Central memory CD4-positive, alpha-beta T cell (primary cell): ENCODE results near the gene WWOX.
A peak's percentile ranks its signal among the peaks of the same experiment; 100 is the strongest.

Experiments
- DNase-seq: peaks from one replicate; pipeline ENCODE4 v3.0.0; 2022

WWOX gene

GRCh38 chr16:78785218-78785617 is 685.8 kb downstream of the WWOX start:
- DNase-seq, result no peak

DNA sequence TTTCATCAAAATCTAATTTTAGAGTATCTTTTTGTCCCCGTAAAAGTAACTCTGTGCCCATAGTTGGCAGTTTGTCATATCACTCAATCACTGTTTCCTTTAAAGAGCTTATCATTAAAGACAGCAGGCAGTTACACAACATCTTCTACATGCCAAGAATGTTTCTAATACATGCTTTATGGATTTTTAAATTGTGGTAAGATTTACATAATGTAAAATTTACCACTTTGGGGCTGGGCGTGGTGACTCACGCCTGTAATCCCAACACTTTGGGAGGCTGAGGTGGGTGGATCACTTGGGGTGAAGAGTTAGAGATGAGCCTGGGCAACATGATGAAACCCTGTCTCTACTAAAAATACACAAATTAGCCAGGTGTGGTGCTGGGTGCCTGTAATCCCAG is 687.2 kb downstream of the WWOX start:
- DNase-seq, result no peak

DNA sequence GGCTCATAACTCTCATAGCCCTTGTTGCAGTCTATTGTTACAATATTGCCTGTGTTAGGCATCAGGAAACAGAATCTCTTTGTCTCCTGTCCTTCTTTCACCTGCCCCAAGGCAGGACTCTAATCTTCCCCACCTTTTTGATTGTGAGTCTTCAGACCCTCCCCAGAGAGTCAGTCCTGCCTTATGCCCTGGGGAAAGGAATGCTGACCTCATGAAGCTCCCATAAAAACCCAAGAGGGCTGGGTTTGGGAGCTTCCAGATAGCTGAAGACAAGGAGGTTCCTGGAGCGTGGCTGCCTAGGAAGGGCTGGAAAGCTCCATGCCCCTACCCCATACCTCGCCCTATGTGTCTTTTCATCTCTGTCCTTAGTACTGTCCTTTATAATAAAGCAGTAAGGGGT is 688.8 kb downstream of the WWOX start:
- no peak for DNase-seq

GRCh38 chr16:78788696-78789095 is 689.2 kb downstream of the WWOX start:
- DNase-seq, result no peak

- no peak for DNase-seq
Measured at GRCh38 chr16:78789561-78789960, 690.1 kb downstream of the WWOX start.

- no peak for DNase-seq
Measured at GRCh38 chr16:78791011-78791410, 691.6 kb downstream of the WWOX start.

DNA sequence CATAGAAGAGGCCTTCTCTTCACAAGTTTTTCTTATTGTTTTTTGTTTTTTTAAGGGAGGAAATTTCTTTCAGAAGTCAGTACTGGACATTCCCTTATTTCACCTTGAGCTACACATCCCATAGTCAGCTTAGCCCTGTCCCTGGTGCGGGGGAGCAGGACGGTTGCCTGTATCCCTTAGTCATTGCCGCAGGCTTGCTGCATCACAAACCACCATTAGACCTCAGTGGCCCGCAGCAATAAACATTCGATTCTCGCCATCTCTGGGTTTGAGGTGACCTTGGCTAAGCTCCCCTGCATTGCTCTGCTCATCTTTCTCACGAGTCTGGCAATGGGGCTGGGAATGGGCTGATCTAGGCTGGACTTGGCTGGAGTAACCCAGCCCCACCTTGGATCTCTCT is 692.5 kb downstream of the WWOX start:
- no peak for DNase-seq

GRCh38 chr16:78792952-78793351 is 693.5 kb downstream of the WWOX start:
- no peak for DNase-seq

DNA sequence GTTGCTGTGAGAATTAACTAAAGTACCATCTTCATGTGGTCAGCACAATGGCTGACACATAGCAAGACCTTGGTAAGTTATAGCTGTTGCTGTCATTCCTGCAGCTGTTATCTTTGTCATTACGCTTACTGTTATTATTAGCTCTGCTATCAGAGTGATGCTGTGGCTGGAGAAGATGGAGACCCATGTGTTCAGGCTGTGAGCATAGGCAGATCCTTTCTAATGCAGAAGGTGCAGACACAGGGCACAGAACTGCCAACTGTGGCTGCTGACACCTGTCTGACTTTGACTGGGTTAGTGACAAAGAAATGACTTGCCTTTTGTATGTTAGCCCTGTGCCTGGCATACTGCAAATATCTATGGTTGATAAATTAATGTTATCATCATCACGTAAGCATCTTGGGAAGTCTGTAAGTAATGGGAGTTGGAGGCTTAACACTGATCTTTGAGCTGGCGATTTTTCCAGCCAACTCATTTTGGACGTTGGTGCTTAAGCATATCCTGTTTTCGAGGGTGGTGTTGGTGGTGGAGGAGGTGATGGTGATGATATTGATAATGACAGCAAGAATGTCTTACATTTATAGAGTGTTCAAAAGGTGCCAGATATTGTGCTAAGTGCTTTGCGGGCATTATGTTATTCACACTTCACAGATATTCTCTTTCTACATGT is 695.3 kb downstream of the WWOX start:
- no peak for DNase-seq

DNA sequence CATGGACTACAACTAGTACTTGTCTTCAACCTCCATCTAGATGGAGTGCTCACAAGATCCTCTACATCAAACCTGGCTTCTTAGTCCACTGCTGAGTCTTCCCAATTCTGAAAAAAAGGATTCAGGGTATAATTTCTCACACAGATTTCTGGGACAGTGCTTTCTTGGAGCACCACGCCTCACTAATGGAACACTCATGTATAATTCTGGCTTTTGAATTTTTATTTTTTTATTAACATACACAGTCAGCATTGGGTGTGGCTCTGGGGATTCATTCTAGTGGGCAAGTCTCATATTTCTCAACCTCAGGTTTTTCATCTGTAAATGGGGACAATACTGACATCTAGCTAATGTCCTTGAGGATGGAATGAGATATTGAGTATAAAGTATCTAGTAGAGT is 696.0 kb downstream of the WWOX start:
- no peak for DNase-seq

DNA sequence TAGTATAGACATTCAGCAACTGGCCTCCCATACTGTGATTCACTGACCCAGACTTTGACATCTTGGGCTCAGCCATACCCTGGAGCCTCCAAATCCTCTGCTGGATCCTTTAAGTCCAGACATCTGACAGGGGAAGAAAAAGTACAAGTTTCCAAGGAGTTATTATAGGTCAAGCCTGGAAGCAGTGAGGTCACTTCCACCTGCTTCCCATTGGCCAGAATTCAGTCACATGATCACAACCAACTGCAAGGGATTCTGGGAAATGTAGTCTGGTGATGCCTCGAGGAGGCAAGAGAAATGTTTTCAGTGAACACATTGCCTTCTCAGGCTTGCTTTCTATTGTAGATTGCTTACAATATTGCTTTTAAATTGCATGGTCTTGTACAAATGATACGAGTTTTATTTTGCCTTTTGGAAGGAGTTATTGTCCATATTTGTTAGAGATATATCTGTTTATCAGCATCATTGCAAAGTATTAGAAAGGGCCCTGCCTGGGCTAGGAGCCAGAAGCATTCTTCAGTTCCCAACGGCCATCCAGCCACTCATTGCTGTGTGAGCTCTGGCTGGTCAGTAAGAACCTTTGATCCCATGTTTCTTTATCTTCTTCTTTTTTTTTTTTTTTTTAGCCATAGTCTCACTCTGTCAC is 696.9 kb downstream of the WWOX start:
- peak; percentile 21 for DNase-seq

- no peak for DNase-seq
Measured at GRCh38 chr16:78799429-78799828, 700.0 kb downstream of the WWOX start.

DNA sequence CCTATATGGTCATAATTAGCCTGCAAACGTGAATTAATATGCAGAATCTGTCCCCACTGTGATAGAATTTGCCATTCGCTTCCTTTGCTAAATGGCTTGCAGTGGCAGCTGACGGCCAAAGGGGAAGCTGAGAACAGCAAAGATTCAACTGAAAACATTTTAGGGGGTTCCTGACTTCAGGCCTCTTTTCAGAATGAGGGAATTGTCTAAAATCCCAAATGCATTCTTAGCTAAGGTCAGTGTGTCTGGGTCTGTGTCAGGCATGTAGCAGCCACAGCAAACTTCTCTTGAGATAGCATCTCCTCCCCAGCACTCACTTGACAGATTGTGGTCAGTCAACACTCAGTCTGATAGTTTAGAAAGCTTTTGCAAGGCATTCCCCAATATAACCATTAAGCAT is 701.1 kb downstream of the WWOX start:
- DNase-seq, result no peak

GRCh38 chr16:78804058-78804735 is 704.7 kb downstream of the WWOX start:
- DNase-seq, result no peak

- DNase-seq, result no peak
Measured at GRCh38 chr16:78805556-78805955, 706.1 kb downstream of the WWOX start.

DNA sequence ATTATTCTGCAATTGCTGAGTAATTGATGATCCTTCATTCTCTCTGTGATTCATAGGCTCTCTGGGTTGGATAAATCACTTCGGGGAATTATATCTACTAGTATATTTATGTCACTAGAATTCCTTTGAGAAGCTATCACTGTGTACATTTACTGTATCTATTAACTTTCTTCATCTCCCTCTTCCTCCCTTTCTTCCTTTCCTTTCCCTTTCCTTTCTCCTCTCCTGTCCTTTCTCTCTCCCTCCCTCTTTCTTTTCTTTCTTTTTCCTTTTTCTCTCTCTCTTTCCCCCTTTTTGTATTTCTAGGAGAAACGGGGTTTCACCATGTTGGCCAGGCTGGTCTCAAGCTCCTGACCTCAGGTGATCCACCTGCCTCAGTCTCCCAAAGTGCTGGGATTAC is 711.8 kb downstream of the WWOX start:
- no peak for DNase-seq

GRCh38 chr16:78812582-78812981 is 713.1 kb downstream of the WWOX start:
- DNase-seq, result no peak

DNA sequence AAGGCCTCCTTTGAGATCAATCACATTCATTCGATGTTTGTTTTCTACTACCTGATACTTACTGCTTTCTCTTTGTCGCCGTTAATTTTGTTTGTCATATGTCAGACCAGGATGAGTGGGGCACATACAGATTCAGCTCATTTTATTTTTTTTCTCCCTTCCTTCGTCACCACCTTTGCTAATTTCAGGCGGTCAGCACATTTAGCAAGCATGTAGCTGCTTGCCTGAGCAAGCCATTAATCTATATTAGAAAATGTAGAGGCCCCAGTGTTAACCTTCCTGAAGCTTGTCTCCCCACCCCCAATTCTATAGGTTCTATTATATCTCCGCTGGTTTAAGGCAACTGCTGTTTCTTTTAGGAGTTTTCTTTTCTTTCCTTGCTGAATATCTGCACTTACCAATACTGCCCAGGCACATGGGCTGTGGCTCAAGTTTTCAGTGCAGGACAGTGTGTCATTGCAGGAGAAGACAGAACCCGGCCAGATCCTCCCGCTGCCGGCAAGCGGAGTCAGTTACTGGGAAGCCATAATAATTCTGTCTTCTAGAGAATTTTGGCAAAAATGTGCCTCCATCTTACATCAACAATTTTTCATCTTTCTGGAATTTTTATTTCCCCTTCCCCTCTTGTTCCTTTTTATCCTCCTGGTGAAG is 714.3 kb downstream of the WWOX start:
- no peak for DNase-seq

DNA sequence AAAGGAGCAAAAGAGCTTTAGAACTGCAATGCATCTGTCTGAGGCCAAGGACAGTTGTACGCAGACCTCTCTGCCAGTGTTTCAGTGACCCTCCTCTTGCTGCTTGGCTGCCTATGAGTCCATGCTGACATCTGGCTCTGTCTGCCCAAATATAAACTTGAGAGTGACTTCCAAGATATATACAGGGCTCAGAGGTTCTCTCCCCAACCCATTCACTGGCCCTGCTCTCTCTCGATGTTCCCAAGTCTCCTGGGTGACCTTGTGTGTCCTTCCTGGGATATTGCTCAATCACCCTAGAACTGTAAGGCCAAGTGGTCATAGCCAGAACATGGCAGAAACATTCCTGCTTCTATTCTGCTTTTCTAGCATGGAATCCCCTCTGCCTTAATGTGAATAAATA is 716.3 kb downstream of the WWOX start:
- DNase-seq, result no peak

DNA sequence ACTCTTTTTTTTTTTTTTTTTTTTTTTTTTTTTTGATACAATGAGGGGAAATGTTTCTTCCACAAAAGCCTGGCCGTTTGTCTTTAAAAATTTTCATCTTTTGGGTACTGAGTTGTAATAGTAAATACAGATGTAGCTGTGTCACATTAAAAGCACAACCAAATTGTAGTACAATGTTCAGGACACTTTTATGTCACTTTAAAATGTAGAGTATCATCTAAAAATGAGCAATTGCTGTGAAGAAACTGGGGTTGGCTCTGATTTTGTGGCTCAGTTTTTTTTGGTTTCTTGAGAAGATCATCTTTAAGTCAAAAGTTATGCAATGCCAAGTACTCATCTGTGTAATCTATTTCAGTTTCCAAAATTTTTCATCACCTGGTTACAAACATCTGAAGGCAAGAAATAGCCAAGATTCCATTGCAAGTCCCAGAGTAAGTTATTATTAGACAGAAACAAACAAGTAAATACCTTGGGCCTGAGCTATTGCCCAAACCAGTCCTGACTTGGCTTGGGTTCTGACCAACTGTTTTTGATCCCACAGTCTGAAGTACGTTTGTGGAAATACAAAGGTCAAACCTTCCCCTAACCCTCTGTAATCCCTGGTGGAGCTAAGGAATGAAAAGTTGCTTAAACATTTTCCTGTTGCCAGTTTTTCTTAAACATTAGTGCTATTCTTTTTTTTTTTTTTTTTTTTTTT is 717.2 kb downstream of the WWOX start:
- DNase-seq, result no peak

- no peak for DNase-seq
Measured at GRCh38 chr16:78817200-78817739, 717.8 kb downstream of the WWOX start.

- DNase-seq, result no peak
Measured at GRCh38 chr16:78821335-78821734, 721.9 kb downstream of the WWOX start.

GRCh38 chr16:78822509-78822908 is 723.1 kb downstream of the WWOX start:
- no peak for DNase-seq
